IMR-90 (cell line): ENCODE results near the gene INSYN1. TPM values are rescaled to one million over a fixed set of nuclear protein-coding genes. Genes with fewer than 3 reads are reported as not detected.

Experiments used
- ATAC-seq: fragments of 200-7000 bp; cut with Tn5 transposase; 2 replicates; pipeline ENCODE4 v1.9.1; 2020; ENCODE audit warnings: low read depth, mild to moderate bottlenecking, moderate library complexity
- BruUV-seq: library from RNA; stranded (reverse); fragments of 400-500 nt; replicated peaks from 2 replicates; lab custom pipeline; 2021; lab: Mats Ljungman, UMichigan
- CTCF ChIA-PET: fragments of 300-600 bp; formaldehyde crosslinking; extraction: SDS; loops from one replicate; lab custom pipeline; 2021; ENCODE audit warnings: antibody characterized with exemption; lab: Yijun Ruan, JAX
- POLR2A ChIA-PET: fragments of 300-600 bp; sonication (Branson Sonifier 250); formaldehyde crosslinking; loops from one replicate; lab custom pipeline; 2022; ENCODE audit warnings: antibody characterized with exemption; ENCODE audit not compliant: unreplicated experiment; lab: Charles Lee
- DNase-seq: peaks from one replicate; pipeline ENCODE4 v3.0.0; 2013
- H2AFZ ChIP-seq: replicated peaks from 2 replicates; pipeline ENCODE3; 2013; ENCODE audit warnings: low read length, mild to moderate bottlenecking; ENCODE audit not compliant: poor library complexity
- H2AK5ac ChIP-seq: 2 replicates; pipeline ENCODE4 v1.6.1; 2013; ENCODE audit warnings: low read depth, low read length, inconsistent platforms
- H2AK9ac ChIP-seq: replicated peaks from 2 replicates; pipeline ENCODE3; 2013; ENCODE audit warnings: mild to moderate bottlenecking, low read depth, low read length, moderate library complexity; ENCODE audit not compliant: poor library complexity
- H2BK120ac ChIP-seq: 2 replicates; pipeline ENCODE4 v1.6.1; 2013; ENCODE audit warnings: low read depth, low read length, inconsistent platforms
- H2BK15ac ChIP-seq: 3 replicates; pipeline ENCODE4 v1.6.1; 2013; ENCODE audit warnings: low read depth, low read length, inconsistent platforms
- H2BK20ac ChIP-seq: 2 replicates; pipeline ENCODE4 v1.6.1; 2013; ENCODE audit warnings: low read depth, mild to moderate bottlenecking, inconsistent platforms, low read length, moderate library complexity
- H2BK5ac ChIP-seq: 2 replicates; pipeline ENCODE4 v1.6.1; 2013; ENCODE audit warnings: mild to moderate bottlenecking, low read depth, low read length, inconsistent platforms; ENCODE audit not compliant: poor library complexity, severe bottlenecking
- H3K14ac ChIP-seq: replicated peaks from 2 replicates; pipeline ENCODE4 v1.6.1; 2013; ENCODE audit warnings: low read depth, low read length, inconsistent platforms
- H3K18ac ChIP-seq: 2 replicates; pipeline ENCODE4 v1.6.1; 2013; ENCODE audit warnings: low read depth, low read length, control low read depth
- H3K23ac ChIP-seq: 2 replicates; pipeline ENCODE4 v1.6.1; 2013; ENCODE audit warnings: low read depth, low read length, inconsistent platforms
- H3K27ac ChIP-seq: 2 replicates; pipeline ENCODE4 v1.5.1; 2013; ENCODE audit warnings: mild to moderate bottlenecking, control low read depth, low read length; ENCODE audit not compliant: insufficient read depth
- H3K27me3 ChIP-seq: 2 replicates; pipeline ENCODE4 v1.6.1; 2013; ENCODE audit warnings: low read length; ENCODE audit not compliant: control insufficient read depth, insufficient read depth
- H3K36me3 ChIP-seq: 2 replicates; pipeline ENCODE4 v1.6.1; 2013; ENCODE audit warnings: low read length, mixed read lengths; ENCODE audit not compliant: control insufficient read depth, insufficient read depth
- H3K4ac ChIP-seq: 2 replicates; pipeline ENCODE4 v1.6.1; 2013; ENCODE audit warnings: low read depth, low read length, inconsistent platforms
- H3K4me1 ChIP-seq: 2 replicates; pipeline ENCODE4 v1.6.1; 2013; ENCODE audit warnings: low read length, mixed read lengths; ENCODE audit not compliant: control insufficient read depth, insufficient read depth
- H3K4me2 ChIP-seq: 2 replicates; pipeline ENCODE4 v1.6.1; 2013; ENCODE audit warnings: low read depth, mild to moderate bottlenecking, control low read depth, low read length, moderate library complexity
- H3K4me3 ChIP-seq: 2 replicates; pipeline ENCODE4 v1.5.1; 2013; ENCODE audit warnings: low read depth, mild to moderate bottlenecking, control low read depth, low read length, moderate library complexity; ENCODE audit not compliant: insufficient read depth
- H3K56ac ChIP-seq: 2 replicates; pipeline ENCODE4 v1.6.1; 2013; ENCODE audit warnings: low read length, inconsistent platforms; ENCODE audit not compliant: insufficient read depth; ENCODE audit errors: extremely low read depth
- H3K79me1 ChIP-seq, 2 experiments: 2 replicates each; pipeline ENCODE4 v1.6.1; 2013; ENCODE audit warnings: low read length in 2 of 2, inconsistent platforms in 1 of 2, low read depth in 1 of 2
- H3K9ac ChIP-seq: 2 replicates; pipeline ENCODE4 v1.6.1; 2013; ENCODE audit warnings: low read depth, low read length, control low read depth
- H3K9me1 ChIP-seq: 2 replicates; pipeline ENCODE4 v1.6.1; 2013; ENCODE audit warnings: low read length, inconsistent platforms; ENCODE audit not compliant: insufficient read depth
- H3K9me3 ChIP-seq: 2 replicates; pipeline ENCODE4 v1.6.1; 2013; ENCODE audit warnings: low read length; ENCODE audit not compliant: control insufficient read depth, insufficient read depth
- H4K20me1 ChIP-seq: 2 replicates; pipeline ENCODE4 v1.6.1; 2013; ENCODE audit warnings: low read length, inconsistent platforms; ENCODE audit not compliant: insufficient read depth
- H4K5ac ChIP-seq: 2 replicates; pipeline ENCODE4 v1.6.1; 2013; ENCODE audit warnings: mild to moderate bottlenecking, low read depth, low read length, control low read depth
- H4K8ac ChIP-seq, 2 experiments: 2 replicates each; pipeline ENCODE4 v1.6.1; 2013; ENCODE audit warnings: low read depth in 2 of 2, low read length in 2 of 2, control low read depth in 1 of 2, inconsistent platforms in 1 of 2
- H4K91ac ChIP-seq: 2 replicates; pipeline ENCODE4 v1.6.1; 2013; ENCODE audit warnings: low read depth, low read length, inconsistent platforms; ENCODE audit not compliant: insufficient read depth
- BHLHE40 ChIP-seq: fragments of 150-350 bp; IDR thresholded peaks from 2 replicates; pipeline ENCODE4 v1.6.1; 2016; ENCODE audit warnings: mild to moderate bottlenecking, low read depth, low read length
- CEBPB ChIP-seq: IDR thresholded peaks from 2 replicates; pipeline ENCODE4 v1.6.1; 2012; ENCODE audit warnings: low read depth, low read length, improper control_type of control experiment
- CHD1 ChIP-seq: IDR thresholded peaks from 2 replicates; pipeline ENCODE4 v1.6.1; 2012; ENCODE audit warnings: low read depth, low read length, improper control_type of control experiment
- FOS ChIP-seq: fragments of 150-350 bp; IDR thresholded peaks from 2 replicates; pipeline ENCODE4 v1.6.1; 2016; ENCODE audit warnings: low read depth, low read length
- MAFK ChIP-seq: IDR thresholded peaks from 2 replicates; pipeline ENCODE4 v1.6.1; 2012; ENCODE audit warnings: low read depth, low read length, improper control_type of control experiment
- MAZ ChIP-seq: IDR thresholded peaks from 2 replicates; pipeline ENCODE4 v1.6.1; 2012; ENCODE audit warnings: low read depth, mild to moderate bottlenecking, low read length, improper control_type of control experiment, moderate library complexity, borderline replicate concordance
- MXI1 ChIP-seq: IDR thresholded peaks from 2 replicates; pipeline ENCODE4 v1.6.1; 2012; ENCODE audit warnings: low read depth, mild to moderate bottlenecking, low read length, moderate library complexity, borderline replicate concordance
- NFE2L2 ChIP-seq: fragments of 150-350 bp; IDR thresholded peaks from 2 replicates; pipeline ENCODE4 v1.6.1; 2016; ENCODE audit warnings: low read depth, mild to moderate bottlenecking, low read length
- POLR2A ChIP-seq: IDR thresholded peaks from 2 replicates; pipeline ENCODE4 v1.6.1; 2012; ENCODE audit warnings: mild to moderate bottlenecking, low read depth, low read length
- RAD21 ChIP-seq: IDR thresholded peaks from 2 replicates; pipeline ENCODE4 v1.6.1; 2012; ENCODE audit warnings: low read length, improper control_type of control experiment
- RCOR1 ChIP-seq: IDR thresholded peaks from 2 replicates; pipeline ENCODE4 v1.6.1; 2012; ENCODE audit warnings: mild to moderate bottlenecking, low read length, improper control_type of control experiment; ENCODE audit not compliant: insufficient replicate concordance
- RFX5 ChIP-seq: IDR thresholded peaks from 2 replicates; pipeline ENCODE4 v1.8.0; 2012; ENCODE audit warnings: low read depth, mild to moderate bottlenecking, low read length, moderate library complexity
- SMC3 ChIP-seq: fragments of 150-350 bp; IDR thresholded peaks from 2 replicates; pipeline ENCODE4 v1.6.1; 2016; ENCODE audit warnings: low read depth, mild to moderate bottlenecking, antibody characterized with exemption, low read length, moderate library complexity
- WGBS, 2 experiments: methylation state at CpG; one replicate each; pipeline versions ENCODE4 v1.1.5 to v1.1.7; 2013; ENCODE audit warnings: missing lambda C conversion rate in 2 of 2; ENCODE audit not compliant: insufficient read length in 1 of 2; ENCODE audit errors: extremely low coverage in 2 of 2; 5-methylcytosine and 5-hydroxymethylcytosine counted together
- dilution Hi-C: fragments of 300-500 bp; cut with HindIII; formaldehyde crosslinking; loops from one replicate; pipeline ENCODE4 v1.14.3; 2018; ENCODE audit warnings: low sequenced_read_pairs; ENCODE audit not compliant: unreplicated experiment
- in situ Hi-C: fragments of 300-500 bp; cut with MboI; formaldehyde crosslinking; loops from 3 replicates; pipeline ENCODE4 v1.14.3; 2019; ENCODE audit warnings: low sequenced_read_pairs, inconsistent platforms, mixed read lengths
- intact Hi-C: fragments of 100-400 bp; cut with micrococcal nuclease; formaldehyde crosslinking; loops from 2 replicates; pipeline ENCODE4 v1.10.0; 2022
- polyA plus RNA-seq, 3 experiments: library from polyadenylated mRNA; depleted of rRNA; stranded (reverse); fragments of >200 nt; gene quantifications; 2 replicates each; pipeline ENCODE4 v1.2.3, GENCODE V29; 2012; ENCODE audit warnings: low replicate concordance in 1 of 3
- total RNA-seq: library from RNA; depleted of rRNA; stranded (reverse); fragments of >200 nt; gene quantifications from 2 replicates; pipeline ENCODE4 v1.2.3, GENCODE V29; 2012
- TF ChIP-seq, protein P1 (sequence below): fragments of 150-350 bp; IDR thresholded peaks from 2 replicates; pipeline ENCODE4 v1.6.1; 2016; ENCODE audit warnings: low read depth, mild to moderate bottlenecking, low read length, moderate library complexity, borderline replicate concordance
- TF ChIP-seq, protein P2 (sequence below): conservative IDR thresholded peaks from 2 replicates; pipeline ENCODE4 v1.5.1; 2012; ENCODE audit warnings: mild to moderate bottlenecking, low read depth, low read length, improper control_type of control experiment
- TF ChIP-seq, protein P3 (sequence below): fragments of 150-350 bp; IDR thresholded peaks from 2 replicates; pipeline ENCODE4 v1.6.1; 2017; ENCODE audit warnings: mild to moderate bottlenecking, antibody characterized with exemption, low read length, low read depth

Gene INSYN1
- total and polyA plus RNA-seq, 2 of the 4 experiments (the other 2 are of a cell fraction): 0.18 to 0.34 TPM

DNA sequence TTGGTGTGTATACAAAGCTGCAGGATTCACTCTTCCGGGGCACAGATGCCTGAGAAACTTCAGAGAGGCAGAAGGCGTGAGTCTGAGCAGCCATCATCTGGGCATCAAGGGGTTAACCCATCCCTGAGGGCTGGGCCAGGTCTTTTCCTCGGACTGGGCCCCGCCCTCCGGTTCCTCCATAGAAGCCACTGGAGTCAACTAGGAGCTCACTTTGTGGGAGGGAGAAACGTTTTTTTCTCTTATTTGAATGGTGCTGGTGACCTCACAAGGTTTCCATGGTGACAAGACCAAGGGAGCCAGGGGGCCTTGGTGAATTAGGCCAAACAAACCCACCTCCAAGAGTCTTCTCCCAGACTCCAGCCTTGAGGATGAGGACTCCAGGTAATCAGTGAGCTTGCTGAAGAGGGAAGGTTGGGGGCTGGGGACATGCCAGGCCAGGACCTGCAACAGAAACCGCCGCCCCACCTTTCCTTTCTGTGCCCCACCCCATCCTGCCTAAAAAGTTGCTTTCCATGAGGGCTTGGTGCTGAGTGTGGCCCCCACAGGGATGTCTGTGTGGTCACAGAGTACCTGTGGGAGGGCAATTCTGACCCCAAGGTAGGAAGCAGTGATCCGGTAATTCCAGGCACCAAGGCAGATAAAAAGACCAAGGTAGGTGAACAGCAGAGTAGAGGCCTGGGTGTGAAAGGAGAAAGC, 14.8 kb upstream of the INSYN1 start:
- no peak overlapping the region for H3K4me3 ChIP-seq
- H2BK120ac ChIP-seq: no peak overlapping the region
- WGBS, 2 experiments: 30% methylated on average over 2 of the region's 9 CpGs; no CpG with 5 or more reads in 1 of the 2 experiments
- H3K4me2 ChIP-seq: no peak overlapping the region
- no peaks in the 10 kb centered on the region for H3K36me3 ChIP-seq
- in situ Hi-C loops: no loop called here
- DNase-seq (no peak), ATAC-seq (no peak)
- H3K9ac ChIP-seq: no peak overlapping the region
- intact Hi-C loops: no loop called here
- no peaks in the 10 kb centered on the region for H3K79me1 ChIP-seq
- no peak overlapping the region for H3K4ac ChIP-seq
- POLR2A ChIA-PET: no interaction called here
- no peak overlapping the region for H3K14ac ChIP-seq
- no peak overlapping the region for H3K23ac ChIP-seq
- no peak overlapping the region for H2BK15ac ChIP-seq
- H2AFZ ChIP-seq: no peak overlapping the region
- CTCF ChIA-PET: no interaction called here
- H3K18ac ChIP-seq: no peak overlapping the region
- H3K9me1 ChIP-seq: no peaks in the 10 kb centered on the region
- H3K4me1 ChIP-seq: no peaks in the 10 kb centered on the region
- H4K8ac ChIP-seq: no peak overlapping the region
- TF ChIP-seq, protein P1, sequence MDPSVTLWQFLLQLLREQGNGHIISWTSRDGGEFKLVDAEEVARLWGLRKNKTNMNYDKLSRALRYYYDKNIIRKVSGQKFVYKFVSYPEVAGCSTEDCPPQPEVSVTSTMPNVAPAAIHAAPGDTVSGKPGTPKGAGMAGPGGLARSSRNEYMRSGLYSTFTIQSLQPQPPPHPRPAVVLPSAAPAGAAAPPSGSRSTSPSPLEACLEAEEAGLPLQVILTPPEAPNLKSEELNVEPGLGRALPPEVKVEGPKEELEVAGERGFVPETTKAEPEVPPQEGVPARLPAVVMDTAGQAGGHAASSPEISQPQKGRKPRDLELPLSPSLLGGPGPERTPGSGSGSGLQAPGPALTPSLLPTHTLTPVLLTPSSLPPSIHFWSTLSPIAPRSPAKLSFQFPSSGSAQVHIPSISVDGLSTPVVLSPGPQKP: no peak
- TF ChIP-seq RAD21 (no peak), RCOR1 (no peak), CEBPB (no peak), RFX5 (no peak), NFE2L2 (no peak), BHLHE40 (no peak), CHD1 (no peak), MAFK (no peak), FOS (no peak), POLR2A (no peak), MAZ (no peak), SMC3 (no peak), MXI1 (no peak)
- TF ChIP-seq, protein P2, sequence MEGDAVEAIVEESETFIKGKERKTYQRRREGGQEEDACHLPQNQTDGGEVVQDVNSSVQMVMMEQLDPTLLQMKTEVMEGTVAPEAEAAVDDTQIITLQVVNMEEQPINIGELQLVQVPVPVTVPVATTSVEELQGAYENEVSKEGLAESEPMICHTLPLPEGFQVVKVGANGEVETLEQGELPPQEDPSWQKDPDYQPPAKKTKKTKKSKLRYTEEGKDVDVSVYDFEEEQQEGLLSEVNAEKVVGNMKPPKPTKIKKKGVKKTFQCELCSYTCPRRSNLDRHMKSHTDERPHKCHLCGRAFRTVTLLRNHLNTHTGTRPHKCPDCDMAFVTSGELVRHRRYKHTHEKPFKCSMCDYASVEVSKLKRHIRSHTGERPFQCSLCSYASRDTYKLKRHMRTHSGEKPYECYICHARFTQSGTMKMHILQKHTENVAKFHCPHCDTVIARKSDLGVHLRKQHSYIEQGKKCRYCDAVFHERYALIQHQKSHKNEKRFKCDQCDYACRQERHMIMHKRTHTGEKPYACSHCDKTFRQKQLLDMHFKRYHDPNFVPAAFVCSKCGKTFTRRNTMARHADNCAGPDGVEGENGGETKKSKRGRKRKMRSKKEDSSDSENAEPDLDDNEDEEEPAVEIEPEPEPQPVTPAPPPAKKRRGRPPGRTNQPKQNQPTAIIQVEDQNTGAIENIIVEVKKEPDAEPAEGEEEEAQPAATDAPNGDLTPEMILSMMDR: no peak
- TF ChIP-seq, protein P3, sequence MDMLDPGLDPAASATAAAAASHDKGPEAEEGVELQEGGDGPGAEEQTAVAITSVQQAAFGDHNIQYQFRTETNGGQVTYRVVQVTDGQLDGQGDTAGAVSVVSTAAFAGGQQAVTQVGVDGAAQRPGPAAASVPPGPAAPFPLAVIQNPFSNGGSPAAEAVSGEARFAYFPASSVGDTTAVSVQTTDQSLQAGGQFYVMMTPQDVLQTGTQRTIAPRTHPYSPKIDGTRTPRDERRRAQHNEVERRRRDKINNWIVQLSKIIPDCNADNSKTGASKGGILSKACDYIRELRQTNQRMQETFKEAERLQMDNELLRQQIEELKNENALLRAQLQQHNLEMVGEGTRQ: no peak
- H3K27me3 ChIP-seq: peaks cover 74% of the 10 kb centered on the region
- no peak overlapping the region for H2AK5ac ChIP-seq
- no peak overlapping the region for H2AK9ac ChIP-seq
- no peaks in the 10 kb centered on the region for H4K20me1 ChIP-seq
- no peak overlapping the region for H3K56ac ChIP-seq
- no TSS peak for BruUV-seq
- no peak overlapping the region for H2BK20ac ChIP-seq
- dilution Hi-C loops: no loop called here
- H3K27ac ChIP-seq: no peak overlapping the region
- no peaks in the 10 kb centered on the region for H3K9me3 ChIP-seq
- no peak overlapping the region for H4K91ac ChIP-seq
- no peak overlapping the region for H4K5ac ChIP-seq
- H2BK5ac ChIP-seq: no peak overlapping the region
